ENCODE measurements around the gene TARS3.
A peak's percentile ranks its signal among the peaks of the same experiment; 100 is the strongest.
"Not testable (repeated sequence)": the region's sequence is repeated elsewhere in the genome, so short reads cannot be mapped to it uniquely, and the experiment has no call there.

TARS3 gene

DNA sequence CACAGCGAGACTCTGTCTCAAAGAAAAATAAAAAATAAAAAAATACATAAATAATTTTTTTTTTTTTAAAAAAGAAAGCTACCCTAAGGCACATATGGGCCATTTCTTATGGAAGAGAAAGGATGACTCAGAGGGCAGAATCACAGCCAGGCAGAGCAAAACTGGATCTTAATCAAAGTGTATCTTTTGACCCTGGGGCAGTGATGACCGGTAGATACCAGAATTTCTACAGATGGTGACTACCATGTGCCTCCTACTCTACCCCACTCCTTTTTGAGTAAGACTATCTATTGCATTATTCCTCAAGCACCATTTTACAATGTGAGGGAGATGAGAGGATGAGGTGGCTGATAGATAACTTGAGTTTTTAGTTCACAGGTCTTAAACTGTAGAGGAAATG is 26.0 kb downstream of the TARS3 start:
- peak; percentile 31 for DNase-seq (ENCODE audit: low spot score)

DNA sequence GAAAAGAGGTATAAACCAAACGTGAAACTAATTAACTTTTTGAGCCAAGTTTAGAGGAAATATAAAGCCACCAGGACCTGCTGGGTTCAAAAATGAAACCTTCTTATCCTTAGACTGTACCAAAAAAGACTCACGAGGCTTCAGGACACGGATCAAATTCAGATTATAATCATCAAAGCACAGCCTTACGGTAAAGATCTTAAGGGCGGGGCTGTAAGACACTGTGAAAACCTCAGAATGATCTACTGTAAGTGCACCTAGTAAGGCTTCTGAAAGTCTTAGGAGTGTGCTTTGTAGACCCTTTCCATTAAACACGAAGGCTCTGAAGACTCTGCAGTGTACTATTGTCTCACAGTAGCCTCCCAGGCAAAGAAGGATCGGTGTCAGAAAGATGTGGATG is 26.8 kb downstream of the TARS3 start:
- no peak for DNase-seq (ENCODE audit: low spot score)

DNA sequence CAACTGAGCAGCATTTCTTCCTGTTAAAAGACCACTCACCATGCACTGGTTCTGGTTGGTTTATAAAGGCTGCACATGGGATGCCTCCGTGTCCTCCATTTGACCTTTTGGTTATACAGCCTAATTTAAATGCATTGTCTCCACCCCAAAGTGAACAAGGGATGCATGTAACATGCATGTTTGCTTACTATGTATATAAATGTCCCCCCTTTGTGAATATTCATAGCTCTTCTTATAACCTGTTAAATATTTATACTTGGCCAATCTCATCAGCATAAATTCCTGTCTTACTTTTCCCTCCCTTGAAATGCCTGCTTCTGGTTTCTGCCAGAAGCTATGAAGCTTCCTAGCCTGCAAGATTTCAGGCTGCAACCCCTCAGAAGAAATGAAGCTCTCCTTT is 27.4 kb downstream of the TARS3 start:
- no peak for DNase-seq (ENCODE audit: low spot score)

DNA sequence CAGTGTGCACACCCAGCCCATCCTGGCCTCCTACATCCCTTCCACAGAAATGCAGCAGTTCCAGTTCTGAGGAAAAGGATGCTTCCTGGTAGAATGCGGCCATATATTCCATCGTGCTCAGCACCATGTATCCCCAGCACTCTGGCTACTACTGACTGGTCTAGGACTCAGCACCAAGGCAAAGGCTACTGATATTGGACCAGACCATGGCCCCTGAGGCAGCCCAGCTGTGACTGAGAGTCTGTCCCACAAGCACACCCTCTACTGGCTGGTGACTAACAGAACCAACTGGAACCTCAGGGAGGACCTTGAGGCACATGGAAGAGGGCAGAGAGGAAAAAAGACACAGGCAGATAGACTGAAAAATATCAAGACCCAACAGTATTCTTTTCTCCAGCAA is 30.0 kb downstream of the TARS3 start:
- DNase-seq (ENCODE audit: low spot score), result no peak

DNA sequence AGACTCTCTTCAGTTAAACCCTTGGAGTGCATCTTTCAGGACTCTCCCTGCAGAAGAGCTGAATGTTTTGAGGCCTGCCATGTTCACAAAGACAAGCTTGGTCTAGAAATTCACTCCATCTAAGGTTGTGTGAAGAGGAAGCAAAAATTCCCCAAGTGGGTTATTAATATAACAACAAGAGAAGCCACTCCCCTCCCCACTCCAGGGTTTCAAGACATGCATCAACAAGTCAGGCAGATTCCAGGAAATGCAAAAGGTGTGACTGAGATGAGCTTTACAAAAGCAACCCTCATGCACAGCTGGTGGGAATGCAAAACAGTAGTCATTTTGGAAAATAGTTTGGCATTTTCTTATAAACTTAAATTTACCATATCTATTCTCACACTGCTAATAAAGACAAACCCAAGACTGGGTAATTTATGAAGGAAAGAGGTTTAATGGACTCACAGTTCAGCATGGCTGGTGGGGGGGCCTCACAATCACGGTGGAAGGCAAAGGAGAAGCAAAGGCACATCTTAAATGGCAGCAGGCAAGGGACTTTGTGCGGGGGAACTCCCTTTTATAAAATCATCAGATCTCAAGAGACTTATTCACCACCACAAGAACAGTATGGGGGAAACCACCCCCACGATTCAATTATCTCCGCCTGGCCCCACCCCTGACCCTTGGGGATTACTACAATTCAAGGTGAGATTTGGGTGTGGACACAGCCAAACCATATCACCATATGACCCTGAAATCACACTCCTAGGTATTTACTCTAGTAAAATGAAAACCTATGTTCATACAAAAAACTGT is 31.3 kb downstream of the TARS3 start:
- DNase-seq (ENCODE audit: low spot score), result no peak

DNA sequence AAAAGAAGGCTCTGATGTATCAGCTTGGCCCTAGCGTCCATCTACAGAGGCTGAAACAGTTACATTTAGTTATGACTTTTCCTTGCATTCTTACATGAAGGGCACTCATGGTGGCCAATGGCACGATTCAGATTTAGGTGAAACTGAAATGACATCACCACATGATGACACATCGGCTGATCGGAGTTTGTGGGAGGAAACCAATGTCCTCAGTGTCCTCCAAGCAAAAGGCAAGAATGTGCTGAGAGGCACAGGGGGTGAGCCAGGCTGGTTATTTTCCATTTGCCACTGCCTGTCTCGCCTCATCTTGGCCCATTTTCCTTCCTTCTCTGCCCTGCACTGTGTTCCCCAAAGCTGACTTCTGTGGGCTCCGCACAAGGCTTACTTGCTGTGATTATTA is 34.4 kb downstream of the TARS3 start:
- DNase-seq (ENCODE audit: low spot score), result peak; percentile 33

DNA sequence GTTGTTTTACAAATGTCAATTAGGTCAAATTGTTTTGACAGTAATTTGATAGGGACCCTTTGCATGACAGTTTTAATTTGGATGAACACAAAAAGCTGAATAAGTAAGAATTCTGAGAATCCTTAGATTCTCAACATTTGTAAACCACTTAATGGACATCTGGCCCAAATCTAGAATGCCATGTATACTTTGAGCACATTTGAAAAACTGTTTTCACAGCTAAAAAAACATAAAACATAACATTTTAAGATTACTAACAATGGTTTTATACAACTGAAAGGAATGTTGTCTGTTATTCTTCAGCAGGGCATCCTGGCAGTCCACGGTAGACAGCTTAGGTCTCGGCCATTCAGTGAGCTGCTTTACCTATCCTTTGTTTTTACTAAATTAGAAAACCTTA is 37.6 kb downstream of the TARS3 start:
- no peak for DNase-seq (ENCODE audit: low spot score)

DNA sequence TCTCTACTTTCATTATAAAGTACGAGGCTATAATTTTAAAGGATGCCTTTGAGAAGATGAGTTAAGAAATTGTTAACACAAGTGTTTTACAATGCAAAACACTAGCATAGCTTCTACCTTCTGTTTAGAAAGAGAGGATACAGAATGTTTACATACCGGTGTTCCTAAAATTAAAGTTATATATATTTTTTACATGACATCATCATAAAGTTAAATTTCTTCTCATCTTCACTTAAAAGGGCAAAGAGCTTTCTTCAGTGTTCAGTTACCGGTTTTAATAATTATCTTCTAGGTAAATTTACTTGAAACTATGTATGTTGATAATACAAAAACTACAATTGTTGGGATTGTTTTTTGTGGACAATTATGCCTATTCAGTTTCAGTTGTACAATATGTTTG is 39.4 kb downstream of the TARS3 start:
- no peak for DNase-seq (ENCODE audit: low spot score)

DNA sequence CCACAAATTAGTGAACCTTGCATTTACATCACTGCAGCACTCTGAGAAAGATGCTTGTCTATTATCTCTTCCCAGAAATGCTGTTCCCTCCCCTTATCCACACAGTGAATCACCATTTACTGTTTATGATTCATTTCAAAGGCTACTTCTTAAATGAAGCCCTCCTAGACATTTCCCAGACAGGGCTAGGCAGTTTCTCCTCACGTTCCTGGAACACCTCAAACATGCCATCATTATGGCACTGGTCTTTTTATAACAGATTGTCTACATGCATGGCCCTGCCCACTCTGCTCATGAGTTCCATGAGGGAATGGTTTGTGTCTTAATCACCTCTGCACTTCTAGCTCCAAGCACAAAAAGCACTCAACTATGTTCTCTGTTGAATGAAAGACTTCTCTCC is 39.9 kb downstream of the TARS3 start:
- DNase-seq (ENCODE audit: low spot score), result peak; percentile 65

DNA sequence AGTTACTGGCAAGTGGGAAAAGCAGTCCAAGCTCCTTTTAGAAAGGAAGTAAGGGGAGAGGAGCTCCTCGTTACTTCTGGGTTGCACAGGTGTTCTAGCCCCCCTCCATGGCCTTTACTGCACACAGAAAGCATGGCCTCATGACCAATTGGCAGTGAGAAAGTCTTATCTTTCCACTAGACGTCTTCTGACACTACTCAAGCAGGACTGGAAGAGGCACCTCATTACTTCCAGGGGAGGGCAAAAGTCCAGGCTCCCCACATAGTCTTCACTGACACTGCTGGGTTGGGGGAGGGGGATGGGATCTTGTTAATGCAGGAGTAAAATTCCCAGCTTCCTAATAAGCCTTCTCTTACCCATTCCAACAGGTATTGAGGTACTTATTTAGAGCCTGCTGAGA is 44.5 kb downstream of the TARS3 start:
- no peak for DNase-seq (ENCODE audit: low spot score)

DNA sequence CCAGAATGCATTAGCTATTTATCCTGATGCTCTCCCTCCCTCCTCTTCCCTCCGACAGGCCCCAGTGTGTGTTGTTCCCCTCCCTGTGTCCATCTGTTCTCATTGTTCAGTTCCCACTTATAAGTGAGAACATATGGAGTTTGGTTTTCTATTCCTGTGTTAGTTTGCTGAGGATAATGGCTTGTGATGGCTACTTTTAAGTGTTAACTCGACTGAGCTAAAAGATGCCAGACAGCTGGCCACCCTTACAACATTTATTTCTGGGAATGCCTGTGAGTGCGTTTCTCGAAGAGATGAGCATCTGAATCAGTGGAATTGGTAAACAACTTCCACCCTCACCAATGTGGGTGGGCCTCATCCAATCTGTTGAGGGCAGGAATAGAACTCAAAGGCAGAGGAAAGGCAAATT is 47.3 kb downstream of the TARS3 start:
- DNase-seq (ENCODE audit: low spot score), result peak; percentile 12

DNA sequence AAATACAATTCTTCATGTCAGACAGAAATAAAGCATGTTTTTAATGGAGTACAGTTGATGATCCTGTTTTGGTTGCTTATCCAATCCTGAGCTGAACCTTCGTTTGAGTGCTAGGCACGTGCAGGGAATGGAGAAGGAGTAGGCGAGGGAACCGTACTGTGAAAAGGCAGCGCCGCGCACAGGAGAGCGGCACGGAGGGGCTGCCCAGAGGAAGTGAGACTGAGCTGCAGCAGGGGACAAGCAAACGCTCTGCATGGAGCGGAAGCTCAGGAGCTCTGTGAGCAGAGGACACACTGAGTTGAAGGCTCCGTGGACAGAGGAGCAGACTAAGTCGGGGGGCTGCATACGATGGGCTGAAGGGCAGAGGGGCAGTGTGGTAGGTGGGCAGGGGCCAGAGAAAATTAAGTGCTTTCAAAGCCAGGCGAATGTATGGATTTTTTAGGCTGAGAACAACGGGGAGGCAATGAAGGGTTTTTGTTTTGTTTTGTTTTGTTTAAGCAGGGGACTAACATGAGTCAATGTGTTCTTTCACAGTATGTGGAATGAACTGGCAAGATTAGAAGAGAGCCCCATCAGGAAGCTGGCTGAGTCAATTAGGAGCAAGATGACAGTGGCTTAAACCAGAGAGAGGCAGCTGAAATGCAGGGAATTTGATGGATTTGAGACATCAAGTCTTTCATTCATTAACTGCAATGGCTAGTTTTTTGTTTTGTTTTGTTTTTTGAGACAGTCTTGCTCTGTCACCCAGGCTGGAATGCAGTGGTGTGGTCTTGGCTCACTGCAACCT is 48.3 kb downstream of the TARS3 start:
- DNase-seq (ENCODE audit: low spot score), result peak; percentile 85

DNA sequence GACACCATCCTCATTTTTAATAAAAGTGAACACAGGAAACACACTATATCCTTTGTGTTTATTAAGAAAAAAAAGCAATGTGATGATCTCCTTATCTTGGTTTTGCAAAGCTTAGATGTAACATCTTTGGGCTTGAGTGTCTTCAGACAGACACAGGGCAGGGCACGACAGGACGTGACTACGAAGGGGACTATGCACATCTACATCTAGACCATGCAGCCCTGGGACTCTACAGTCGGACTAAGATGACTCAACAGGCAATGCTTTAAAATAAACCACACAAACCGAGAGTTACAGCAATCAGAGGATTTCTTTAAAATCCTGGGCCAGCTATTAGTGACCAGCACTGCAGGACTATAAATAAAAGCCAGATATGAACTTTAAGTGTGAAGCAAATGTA is 49.3 kb downstream of the TARS3 start:
- peak; percentile 84 for DNase-seq (ENCODE audit: low spot score)

DNA sequence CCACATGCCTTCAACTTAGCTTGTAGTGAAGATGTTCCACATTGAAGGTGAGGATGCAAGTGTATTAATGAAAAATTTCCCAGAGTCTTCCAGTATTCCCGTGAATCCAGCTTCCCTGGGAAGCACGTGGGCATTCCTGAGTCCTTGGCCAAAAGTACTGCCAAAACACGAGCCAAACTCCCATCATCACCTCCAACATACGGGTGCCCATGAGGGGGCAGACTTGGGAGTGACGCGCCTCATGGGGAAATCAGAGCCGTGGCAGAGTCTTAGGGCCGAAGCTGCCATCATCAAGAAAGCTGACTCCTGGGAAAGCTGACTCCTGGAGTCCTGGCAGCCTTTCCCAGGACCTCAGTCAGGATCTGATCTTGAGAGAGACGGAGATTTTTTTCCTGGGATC is 52.0 kb downstream of the TARS3 start:
- no peak for DNase-seq (ENCODE audit: low spot score)

DNA sequence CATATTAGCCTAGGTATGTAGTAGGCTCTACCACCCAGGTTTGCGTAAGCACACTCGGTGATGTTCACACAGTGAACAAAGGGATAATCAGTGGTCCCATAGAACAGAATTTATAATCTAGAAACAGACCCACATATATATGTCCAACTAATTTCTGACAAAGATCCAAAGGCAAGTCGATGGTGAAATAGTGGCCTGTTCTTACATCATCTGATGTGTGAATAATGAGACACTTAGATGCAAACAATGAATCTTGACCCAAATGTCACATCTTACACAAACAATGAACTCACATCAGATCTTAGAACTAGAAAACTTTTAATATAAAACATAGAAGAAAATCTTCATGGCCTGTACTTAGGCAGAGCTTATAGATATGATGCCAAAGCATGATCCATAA is 54.5 kb downstream of the TARS3 start:
- no peak for DNase-seq (ENCODE audit: low spot score)

DNA sequence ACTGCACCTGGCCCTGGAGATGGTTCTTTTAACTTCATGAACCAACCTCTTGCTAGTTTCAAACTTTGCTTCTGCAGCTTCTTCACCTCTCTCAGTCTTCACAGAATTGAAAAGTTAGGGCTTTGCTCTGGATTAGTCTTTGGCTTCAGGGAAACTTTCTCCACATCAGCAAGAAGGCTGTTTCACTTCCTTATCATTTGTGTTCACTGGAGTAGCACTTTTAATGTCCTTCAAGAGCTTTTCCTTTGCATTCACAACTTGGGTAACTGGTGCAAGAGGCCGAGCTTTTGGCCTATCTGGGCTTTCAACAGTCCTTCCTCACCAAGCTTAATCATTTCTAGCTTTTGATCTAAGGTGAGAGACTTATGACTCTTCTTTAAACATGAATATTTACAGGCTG is 56.4 kb downstream of the TARS3 start:
- no peak for DNase-seq (ENCODE audit: low spot score)

DNA sequence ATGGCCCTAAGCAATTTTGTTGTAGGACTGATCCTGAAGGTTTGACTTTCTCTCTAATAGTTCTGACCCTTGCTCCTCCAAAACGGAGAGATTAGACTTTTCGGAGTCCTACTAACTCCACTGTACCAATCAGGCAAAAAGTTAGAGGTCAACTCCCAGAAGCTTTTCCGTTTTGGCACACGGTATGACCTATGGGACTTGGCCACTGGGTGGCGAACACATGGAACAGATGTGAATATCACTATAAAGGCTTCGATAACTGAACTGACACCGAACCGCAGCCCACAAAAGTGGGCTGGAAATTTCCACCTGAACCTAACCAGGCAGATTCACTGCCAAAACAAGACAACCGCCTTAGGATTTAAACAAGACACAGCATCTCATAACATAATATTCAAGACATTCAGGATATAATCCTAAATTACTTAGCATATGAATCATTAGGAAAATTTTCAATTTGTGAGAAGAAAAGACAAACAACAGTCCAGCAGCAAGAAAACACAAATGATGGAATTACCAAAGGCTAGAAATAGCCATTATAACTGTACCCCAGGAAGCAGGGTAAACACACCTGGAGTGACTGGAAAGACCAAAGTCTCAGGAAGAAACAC is 59.9 kb downstream of the TARS3 start:
- peak; percentile 26 for DNase-seq (ENCODE audit: low spot score)

DNA sequence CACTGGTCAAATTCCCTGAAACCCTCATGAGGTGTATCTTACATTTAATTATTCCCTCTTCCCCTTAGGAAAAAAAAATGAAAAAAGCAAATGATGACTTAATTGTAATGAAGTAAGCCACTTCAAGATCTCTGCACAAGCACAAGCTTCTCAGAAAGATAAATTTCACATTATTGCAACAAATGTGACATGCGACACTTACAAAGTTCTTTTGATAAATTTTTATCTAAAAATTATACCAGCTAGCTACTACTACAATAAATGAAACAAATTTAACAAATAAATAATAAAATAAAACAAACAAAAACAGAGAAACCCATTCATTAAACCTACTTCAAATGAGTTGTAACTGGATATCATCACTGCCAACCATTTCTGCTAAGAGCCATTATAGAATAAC is 62.1 kb downstream of the TARS3 start:
- no peak for DNase-seq (ENCODE audit: low spot score)

DNA sequence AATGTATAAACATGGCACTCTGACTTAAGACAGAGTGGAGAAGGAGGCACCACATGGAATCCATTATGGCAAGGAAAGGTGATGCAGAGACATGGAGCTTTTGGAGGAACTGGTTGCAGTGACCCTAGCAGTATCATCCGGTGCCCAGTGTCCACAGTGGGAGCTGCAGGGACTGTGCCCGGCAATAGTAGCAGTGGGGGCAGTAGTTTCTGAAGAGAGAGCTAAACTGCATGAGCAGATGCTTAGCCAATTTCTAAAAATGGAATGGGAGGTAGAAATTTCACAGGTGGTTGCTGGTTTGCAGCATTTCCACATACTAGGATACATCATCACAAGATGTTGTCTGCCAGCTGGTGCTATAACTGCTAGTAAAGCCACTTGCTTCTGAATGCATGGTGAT is 64.3 kb downstream of the TARS3 start:
- no peak for DNase-seq (ENCODE audit: low spot score)

DNA sequence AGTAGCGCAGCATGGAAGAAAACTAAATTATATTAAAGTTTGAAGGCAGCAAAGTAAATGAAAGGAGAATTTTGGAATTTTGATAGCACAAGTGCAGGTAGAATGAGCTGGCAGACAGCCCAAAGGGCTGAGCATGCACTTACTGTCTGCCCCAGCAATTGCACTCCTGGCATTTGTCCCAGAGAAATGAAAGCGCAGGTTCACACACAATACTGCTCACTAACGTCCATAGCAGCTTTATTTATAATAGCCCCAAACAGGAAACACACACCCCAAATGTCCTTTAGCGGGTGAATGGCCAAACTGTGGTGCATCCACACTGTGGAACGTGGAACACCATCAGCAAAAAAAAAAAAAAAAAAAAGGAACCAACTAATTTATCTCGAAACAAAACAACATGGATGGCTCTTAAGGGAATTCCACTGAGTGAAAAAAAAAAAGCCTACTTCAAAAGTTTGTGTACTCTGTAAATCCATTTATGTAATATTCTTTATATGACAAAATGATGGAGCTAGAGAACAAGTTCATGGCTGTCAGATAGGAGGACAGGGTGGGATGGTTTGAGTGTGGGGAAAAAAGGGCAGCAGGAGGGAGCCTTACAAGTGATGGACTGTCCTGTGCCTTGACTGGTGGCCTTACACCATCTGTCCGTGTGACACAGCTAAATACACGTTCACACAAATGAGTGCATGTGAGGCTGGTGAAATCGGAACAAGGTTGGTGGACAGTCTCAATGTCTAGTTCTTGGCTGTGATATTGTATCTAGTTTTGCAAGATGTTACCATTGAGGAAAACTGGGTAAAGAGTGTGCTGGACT is 66.1 kb downstream of the TARS3 start:
- no peak for DNase-seq (ENCODE audit: low spot score)

DNA sequence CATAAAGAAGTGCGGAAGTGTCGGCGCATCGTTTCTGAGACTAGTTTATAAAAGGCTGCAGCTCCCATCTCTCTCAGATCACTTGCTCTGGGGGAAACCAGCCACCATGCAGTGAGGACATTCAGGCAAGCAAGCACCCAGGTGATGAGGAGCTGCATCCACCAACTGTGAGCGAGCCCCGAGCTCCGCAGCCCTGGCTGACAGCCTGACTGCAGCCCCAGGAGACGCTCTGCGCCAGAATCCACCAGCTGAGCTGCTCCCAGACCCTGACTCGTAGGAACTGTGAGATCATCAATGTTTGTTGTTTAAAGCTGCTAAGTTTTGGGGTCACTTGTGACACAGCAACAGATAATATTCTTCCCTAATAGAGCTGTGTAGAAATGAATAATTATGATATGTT is 67.1 kb downstream of the TARS3 start:
- no peak for DNase-seq (ENCODE audit: low spot score)

DNA sequence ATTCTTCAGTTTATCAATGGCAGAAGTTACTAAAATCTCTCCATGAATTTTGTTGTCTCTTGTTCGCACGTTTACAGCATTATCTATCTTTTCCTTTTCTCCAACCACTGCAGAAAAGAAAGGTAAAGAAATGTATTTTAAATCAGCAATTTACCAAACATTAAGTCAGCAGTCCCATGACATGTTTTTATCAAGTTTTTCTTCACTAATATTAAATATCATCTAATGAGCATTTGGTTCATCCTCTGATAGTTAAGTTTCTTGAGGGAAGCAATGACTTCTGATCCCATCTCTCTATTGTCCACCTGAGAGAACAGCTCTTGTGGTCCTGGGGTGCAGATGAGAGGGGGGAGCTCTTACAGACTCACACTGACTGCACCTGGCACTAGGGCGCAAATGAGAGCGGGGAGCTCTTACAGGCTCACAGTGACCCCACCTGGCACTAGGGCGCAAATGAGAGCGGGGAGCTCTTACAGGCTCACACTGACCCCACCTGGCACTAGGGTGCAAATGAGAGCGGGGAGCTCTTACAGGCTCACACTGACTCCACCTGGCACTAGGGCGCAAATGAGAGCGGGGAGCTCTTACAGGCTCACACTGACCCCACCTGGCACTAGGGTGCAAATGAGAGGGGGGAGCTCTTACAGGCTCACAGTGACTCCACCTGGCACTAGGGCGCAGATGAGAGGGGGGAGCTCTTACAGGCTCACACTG is 69.5 kb downstream of the TARS3 start:
- DNase-seq (ENCODE audit: low spot score), result not testable (repeated sequence)

Data from AG08395 (cell line).